ENCODE measurements around the gene SORL1.

SORL1 gene

GRCh38 chr11:121561240-121561639 is 109.1 kb downstream of the SORL1 start:
- H3K27ac ChIP-seq, result no peak overlapping the region
- no peak for TF ChIP-seq CTCF (IDR thresholded peaks at IDR 0.05)

GRCh38 chr11:121561716-121562115 is 109.6 kb downstream of the SORL1 start:
- Histone ChIP-seq H3K9me3 (ENCODE audit: control insufficient read depth, low read length) (no peaks in the 10 kb centered on the region), H3K4me3 (ENCODE audit: low read depth, low read length) (no peak overlapping the region), H3K27ac (no peak overlapping the region), H3K79me2 (no peaks in the 10 kb centered on the region), H3K4me1 (no peaks in the 10 kb centered on the region), H3K27me3 (ENCODE audit: control insufficient read depth, insufficient read depth, low read length) (no peaks in the 10 kb centered on the region), H2AFZ (no peak overlapping the region), H3K36me3 (ENCODE audit: control insufficient read depth, insufficient read depth, low read length) (no peaks in the 10 kb centered on the region), H3K9ac (no peak overlapping the region), H3K4me2 (ENCODE audit: low read length) (no peak overlapping the region)
- no peak for TF ChIP-seq CTCF (IDR thresholded peaks at IDR 0.05)

More at GRCh38 chr11:121561240-121561639, 109.1 kb downstream of the SORL1 start:
- H3K36me3 ChIP-seq (ENCODE audit: control insufficient read depth, insufficient read depth, low read length), result no peaks in the 10 kb centered on the region
- H2AFZ ChIP-seq, result no peak overlapping the region
- no peak overlapping the region for H3K4me2 ChIP-seq (ENCODE audit: low read length)
- no peaks in the 10 kb centered on the region for H3K27me3 ChIP-seq (ENCODE audit: control insufficient read depth, insufficient read depth, low read length)
- no peaks in the 10 kb centered on the region for H3K4me1 ChIP-seq
- no peak overlapping the region for H3K4me3 ChIP-seq (ENCODE audit: low read depth, low read length)
- H3K9ac ChIP-seq, result no peak overlapping the region
- H3K9me3 ChIP-seq (ENCODE audit: control insufficient read depth, low read length), result no peaks in the 10 kb centered on the region
- H3K79me2 ChIP-seq, result no peaks in the 10 kb centered on the region

- H3K36me3 ChIP-seq (ENCODE audit: control insufficient read depth, insufficient read depth, low read length), result no peaks in the 10 kb centered on the region
Observed at GRCh38 chr11:121563003-121563402, 110.9 kb downstream of the SORL1 start.

GRCh38 chr11:121563900-121564822 is 112.0 kb downstream of the SORL1 start:
- H3K27ac ChIP-seq, result no peak overlapping the region
- no peak overlapping the region for H2AFZ ChIP-seq
- H3K9ac ChIP-seq, result no peak overlapping the region
- H3K4me3 ChIP-seq (ENCODE audit: low read depth, low read length), result no peak overlapping the region
- H3K27me3 ChIP-seq (ENCODE audit: control insufficient read depth, insufficient read depth, low read length), result no peaks in the 10 kb centered on the region
- TF ChIP-seq CTCF (IDR thresholded peaks at IDR 0.05), result no peak
- no peaks in the 10 kb centered on the region for H3K9me3 ChIP-seq (ENCODE audit: control insufficient read depth, low read length)
- no peaks in the 10 kb centered on the region for H3K4me1 ChIP-seq
- no peaks in the 10 kb centered on the region for H3K79me2 ChIP-seq
- H3K36me3 ChIP-seq (ENCODE audit: control insufficient read depth, insufficient read depth, low read length), result no peaks in the 10 kb centered on the region
- H3K4me2 ChIP-seq (ENCODE audit: low read length), result no peak overlapping the region

More at GRCh38 chr11:121563003-121563402, 110.9 kb downstream of the SORL1 start:
- H3K79me2 ChIP-seq, result no peaks in the 10 kb centered on the region
- H3K9me3 ChIP-seq (ENCODE audit: control insufficient read depth, low read length), result no peaks in the 10 kb centered on the region
- no peak overlapping the region for H3K27ac ChIP-seq
- H3K4me1 ChIP-seq, result no peaks in the 10 kb centered on the region
- no peaks in the 10 kb centered on the region for H3K27me3 ChIP-seq (ENCODE audit: control insufficient read depth, insufficient read depth, low read length)
- H2AFZ ChIP-seq, result no peak overlapping the region
- H3K9ac ChIP-seq, result no peak overlapping the region
- no peak overlapping the region for H3K4me3 ChIP-seq (ENCODE audit: low read depth, low read length)
- no peak for TF ChIP-seq CTCF (IDR thresholded peaks at IDR 0.05)
- H3K4me2 ChIP-seq (ENCODE audit: low read length), result no peak overlapping the region
